Suprapubic skin (tissue), 4 donors: Measurements from ENCODE around the gene ITGA1. TPM values are rescaled to one million over a fixed set of nuclear protein-coding genes. Genes with fewer than 3 reads are reported as not detected.

Experiments used
- DNase-seq, 2 donors: peaks; one replicate each; pipeline ENCODE4 v3.0.0-alpha.2; 2019; ENCODE audit warnings: low spot score in 2 of 2
- H3K27ac ChIP-seq: fragments of 200-600 bp; sonication (generic); one replicate; pipeline ENCODE4 v1.5.1; 2019
- H3K27me3 ChIP-seq: fragments of 200-600 bp; sonication (generic); one replicate; pipeline ENCODE4 v1.5.1; 2019
- H3K36me3 ChIP-seq: fragments of 200-600 bp; sonication (generic); one replicate; pipeline ENCODE4 v1.5.1; 2019
- H3K4me1 ChIP-seq: fragments of 200-600 bp; sonication (generic); one replicate; pipeline ENCODE4 v1.5.1; 2019
- H3K4me3 ChIP-seq: fragments of 200-600 bp; sonication (generic); one replicate; pipeline ENCODE4 v1.5.1; 2019; ENCODE audit warnings: mild to moderate bottlenecking
- H3K9me3 ChIP-seq: fragments of 200-600 bp; sonication (generic); one replicate; pipeline ENCODE4 v1.5.1; 2019
- EP300 ChIP-seq: sonication (generic); formaldehyde crosslinking; IDR thresholded peaks from one replicate; pipeline ENCODE4 v1.6.1; 2017; ENCODE audit warnings: antibody characterized with exemption
- POLR2A ChIP-seq, 2 donors: fragments of 450-650 bp; IDR thresholded peaks; one replicate each; pipeline ENCODE4 v1.6.1; 2017; ENCODE audit warnings: antibody characterized with exemption in 2 of 2, mild to moderate bottlenecking in 2 of 2, moderate library complexity in 2 of 2
- POLR2AphosphoS5 ChIP-seq, 3 donors: sonication (generic); formaldehyde crosslinking; IDR thresholded peaks; one replicate each; pipeline ENCODE4 v1.6.1; 2017; ENCODE audit warnings: antibody characterized with exemption in 3 of 3
- WGBS: methylation state at CpG from one replicate; pipeline ENCODE4 v1.1.5; 2018; 5-methylcytosine and 5-hydroxymethylcytosine counted together
- total RNA-seq, 4 donors: library from RNA; depleted of rRNA; stranded (reverse); fragments of >200 nt; gene quantifications; one replicate each; pipeline ENCODE4 v1.1.0, GENCODE V29; 2016
- TF ChIP-seq, protein P1 (sequence below), 2 donors: fragments of 200-600 bp in 1 of 2; fragments of 450-650 bp in 1 of 2; sonication (generic) in 1 of 2; IDR thresholded peaks; one replicate each; pipeline ENCODE4 v1.5.1; 2016 to 2019; ENCODE audit warnings: antibody characterized with exemption in 2 of 2, mild to moderate bottlenecking in 1 of 2, moderate library complexity in 1 of 2

Gene ITGA1
- total RNA-seq, 4 donors from 2014 or later, result 2.4 to 9.8 (median 5.9) TPM

DNA sequence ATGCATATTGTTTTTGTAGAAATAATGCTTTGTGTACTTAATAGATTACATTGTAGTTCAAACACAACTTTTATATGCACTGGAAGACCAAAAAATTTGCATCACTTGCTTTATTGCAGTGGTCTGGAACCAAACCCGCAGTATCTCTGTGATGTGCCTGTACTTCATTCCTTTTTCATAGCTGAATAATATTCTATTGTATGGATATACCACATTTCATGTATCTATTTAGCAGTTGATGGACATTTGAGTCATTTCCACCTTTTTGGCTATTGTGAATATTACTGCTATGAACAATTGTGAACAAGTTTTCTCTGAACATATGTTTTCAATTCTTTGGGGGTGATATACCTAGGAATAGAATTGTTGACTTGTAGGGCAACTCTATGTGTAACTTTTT is 40.1 kb downstream of the ITGA1 start:
- Histone ChIP-seq H3K36me3 (no peaks in the 10 kb centered on the region), H3K4me3 (no peak overlapping the region), H3K9me3 (no peaks in the 10 kb centered on the region), H3K27me3 (no peaks in the 10 kb centered on the region), H3K4me1 (no peaks in the 10 kb centered on the region), H3K27ac (no peak overlapping the region)
- WGBS, result 100% methylated on average over 1 of the region's 1 CpG
- TF ChIP-seq, protein P1, sequence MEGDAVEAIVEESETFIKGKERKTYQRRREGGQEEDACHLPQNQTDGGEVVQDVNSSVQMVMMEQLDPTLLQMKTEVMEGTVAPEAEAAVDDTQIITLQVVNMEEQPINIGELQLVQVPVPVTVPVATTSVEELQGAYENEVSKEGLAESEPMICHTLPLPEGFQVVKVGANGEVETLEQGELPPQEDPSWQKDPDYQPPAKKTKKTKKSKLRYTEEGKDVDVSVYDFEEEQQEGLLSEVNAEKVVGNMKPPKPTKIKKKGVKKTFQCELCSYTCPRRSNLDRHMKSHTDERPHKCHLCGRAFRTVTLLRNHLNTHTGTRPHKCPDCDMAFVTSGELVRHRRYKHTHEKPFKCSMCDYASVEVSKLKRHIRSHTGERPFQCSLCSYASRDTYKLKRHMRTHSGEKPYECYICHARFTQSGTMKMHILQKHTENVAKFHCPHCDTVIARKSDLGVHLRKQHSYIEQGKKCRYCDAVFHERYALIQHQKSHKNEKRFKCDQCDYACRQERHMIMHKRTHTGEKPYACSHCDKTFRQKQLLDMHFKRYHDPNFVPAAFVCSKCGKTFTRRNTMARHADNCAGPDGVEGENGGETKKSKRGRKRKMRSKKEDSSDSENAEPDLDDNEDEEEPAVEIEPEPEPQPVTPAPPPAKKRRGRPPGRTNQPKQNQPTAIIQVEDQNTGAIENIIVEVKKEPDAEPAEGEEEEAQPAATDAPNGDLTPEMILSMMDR (IDR thresholded peaks at IDR 0.05), result no peak
- TF ChIP-seq POLR2A (IDR thresholded peaks at IDR 0.05), result no peak
- TF ChIP-seq POLR2AphosphoS5 (IDR thresholded peaks at IDR 0.05), result no peak
- no peak for TF ChIP-seq EP300
- no peak for DNase-seq

DNA sequence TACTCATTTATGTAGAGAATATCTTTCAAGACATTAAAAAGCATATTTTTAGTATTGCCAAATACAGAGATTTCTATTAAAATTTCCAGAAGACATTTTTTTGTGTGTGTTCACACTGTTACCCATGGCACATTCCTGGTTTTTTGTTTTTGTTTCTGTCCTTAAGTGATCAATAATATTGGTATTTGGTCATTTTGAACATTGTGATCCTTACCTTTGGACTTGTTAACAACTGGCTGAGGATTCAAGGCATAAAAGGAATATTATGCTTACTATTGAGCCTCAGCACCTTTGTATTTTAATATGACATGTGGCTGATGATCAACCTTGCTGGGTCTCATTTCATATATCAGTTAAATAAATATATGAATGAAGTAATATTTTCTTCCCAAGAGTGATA is 41.9 kb downstream of the ITGA1 start:
- H3K27ac ChIP-seq, result no peak overlapping the region
- H3K4me1 ChIP-seq, result no peaks in the 10 kb centered on the region
- DNase-seq, result no peak
- TF ChIP-seq, protein P1 (IDR thresholded peaks at IDR 0.05), result no peak
- TF ChIP-seq POLR2AphosphoS5 (IDR thresholded peaks at IDR 0.05), result no peak
- TF ChIP-seq POLR2A (IDR thresholded peaks at IDR 0.05), result no peak
- no peak for TF ChIP-seq EP300
- no peaks in the 10 kb centered on the region for H3K27me3 ChIP-seq
- H3K4me3 ChIP-seq, result no peak overlapping the region
- no peaks in the 10 kb centered on the region for H3K36me3 ChIP-seq
- H3K9me3 ChIP-seq, result no peaks in the 10 kb centered on the region

GRCh38 chr5:52830650-52831049 is 42.9 kb downstream of the ITGA1 start:
- Histone ChIP-seq H3K4me3 (no peak overlapping the region), H3K4me1 (no peaks in the 10 kb centered on the region), H3K9me3 (no peaks in the 10 kb centered on the region), H3K27me3 (no peaks in the 10 kb centered on the region), H3K36me3 (no peaks in the 10 kb centered on the region), H3K27ac (no peak overlapping the region)
- 80% methylated on average over 2 of the region's 2 CpGs for WGBS
- no peak for DNase-seq
- TF ChIP-seq EP300 (no peak), POLR2AphosphoS5 (IDR thresholded peaks at IDR 0.05) (no peak), POLR2A (IDR thresholded peaks at IDR 0.05) (no peak)
- TF ChIP-seq, protein P1 (IDR thresholded peaks at IDR 0.05), result no peak

GRCh38 chr5:52831786-52832511 is 44.2 kb downstream of the ITGA1 start:
- Histone ChIP-seq H3K4me1 (no peaks in the 10 kb centered on the region), H3K4me3 (no peak overlapping the region), H3K27me3 (no peaks in the 10 kb centered on the region), H3K9me3 (no peaks in the 10 kb centered on the region), H3K27ac (no peak overlapping the region), H3K36me3 (no peaks in the 10 kb centered on the region)
- WGBS, result 81% methylated on average over 2 of the region's 2 CpGs
- DNase-seq, result no peak
- no peak for TF ChIP-seq EP300
- TF ChIP-seq, protein P1 (IDR thresholded peaks at IDR 0.05), result no peak

- 89% methylated on average over 2 of the region's 2 CpGs for WGBS
- Histone ChIP-seq H3K27ac (no peak overlapping the region), H3K9me3 (no peaks in the 10 kb centered on the region), H3K4me1 (no peaks in the 10 kb centered on the region), H3K4me3 (no peak overlapping the region), H3K36me3 (no peaks in the 10 kb centered on the region), H3K27me3 (no peaks in the 10 kb centered on the region)
- TF ChIP-seq POLR2AphosphoS5 (IDR thresholded peaks at IDR 0.05) (no peak), POLR2A (IDR thresholded peaks at IDR 0.05) (no peak), EP300 (no peak)
- TF ChIP-seq, protein P1 (IDR thresholded peaks at IDR 0.05), result no peak
- DNase-seq, result no peak
Observed at GRCh38 chr5:52834320-52834719, 46.6 kb downstream of the ITGA1 start.
